GM23248 (cell line): ENCODE data around the gene UBE2S. TPM values are rescaled to one million over a fixed set of nuclear protein-coding genes. Genes with fewer than 3 reads are reported as not detected.
A peak's percentile ranks its signal among the peaks of the same experiment; 100 is the strongest.

Source experiments
- DNase-seq: peaks from one replicate; pipeline ENCODE4 v3.0.0-alpha.2; 2015
- H2AFZ ChIP-seq: fragments of 200-600 bp; sonication (generic); 2 replicates; pipeline ENCODE4 v1.6.1; 2016; ENCODE audit warnings: antibody characterized with exemption
- H3F3A ChIP-seq: fragments of 200-600 bp; sonication (generic); 2 replicates; pipeline ENCODE4 v1.6.1; 2016; ENCODE audit warnings: mild to moderate bottlenecking, antibody characterized with exemption, mixed run types; ENCODE audit not compliant: insufficient read depth
- H3K27ac ChIP-seq: fragments of 200-600 bp; sonication (generic); 2 replicates; pipeline ENCODE4 v1.5.1; 2016; ENCODE audit warnings: mild to moderate bottlenecking
- H3K27me3 ChIP-seq: fragments of 200-600 bp; sonication (generic); replicated peaks from 2 replicates; pipeline ENCODE4 v1.6.1; 2016; ENCODE audit warnings: mild to moderate bottlenecking; ENCODE audit not compliant: insufficient read depth
- H3K36me3 ChIP-seq: fragments of 200-600 bp; sonication (generic); 2 replicates; pipeline ENCODE4 v1.6.1; 2016; ENCODE audit warnings: low read depth, mild to moderate bottlenecking
- H3K4me1 ChIP-seq: fragments of 200-600 bp; sonication (generic); 2 replicates; pipeline ENCODE4 v1.6.1; 2016; ENCODE audit warnings: mild to moderate bottlenecking; ENCODE audit not compliant: insufficient read depth
- H3K4me2 ChIP-seq: fragments of 200-600 bp; sonication (generic); one replicate; pipeline ENCODE4 v1.6.1; 2016; ENCODE audit warnings: mild to moderate bottlenecking; ENCODE audit not compliant: unreplicated experiment
- H3K4me3 ChIP-seq: fragments of 200-600 bp; sonication (generic); 2 replicates; pipeline ENCODE4 v1.5.1; 2016; ENCODE audit warnings: mild to moderate bottlenecking
- H3K79me2 ChIP-seq: fragments of 200-600 bp; sonication (generic); 2 replicates; pipeline ENCODE4 v1.6.1; 2016; ENCODE audit warnings: mild to moderate bottlenecking; ENCODE audit not compliant: insufficient read depth
- H3K9ac ChIP-seq: fragments of 200-600 bp; sonication (generic); 2 replicates; pipeline ENCODE4 v1.6.1; 2016; ENCODE audit warnings: mild to moderate bottlenecking
- H3K9me2 ChIP-seq: fragments of 200-600 bp; sonication (generic); 2 replicates; pipeline ENCODE4 v1.6.1; 2016; ENCODE audit warnings: mixed run types, mild to moderate bottlenecking, moderate library complexity; ENCODE audit not compliant: insufficient read depth
- H3K9me3 ChIP-seq: fragments of 200-600 bp; sonication (generic); one replicate; pipeline ENCODE4 v1.6.1; 2017; ENCODE audit warnings: low read depth
- H4K20me1 ChIP-seq: fragments of 200-600 bp; sonication (generic); 2 replicates; pipeline ENCODE4 v1.6.0; 2016; ENCODE audit not compliant: insufficient read depth
- EZH2 ChIP-seq: fragments of 200-600 bp; sonication (generic); IDR thresholded peaks from 2 replicates; pipeline ENCODE4 v1.6.1; 2018; ENCODE audit warnings: antibody characterized with exemption, mild to moderate bottlenecking; ENCODE audit not compliant: insufficient read depth, poor library complexity, severe bottlenecking
- EZH2phosphoT487 ChIP-seq: fragments of 200-600 bp; sonication (generic); IDR thresholded peaks from 2 replicates; pipeline ENCODE4 v1.6.1; 2018; ENCODE audit warnings: antibody characterized with exemption, moderate library complexity, mild to moderate bottlenecking, low read depth; ENCODE audit not compliant: insufficient read depth
- WGBS, 2 experiments: methylation state at CpG; one replicate each; pipeline ENCODE4 v1.1.6; 2015 to 2017; ENCODE audit warnings: low lambda C conversion rate in 2 of 2, low coverage in 1 of 2; ENCODE audit errors: missing lambda C conversion rate in 2 of 2; 5-methylcytosine and 5-hydroxymethylcytosine counted together
- in situ Hi-C: fragments of 300-500 bp; cut with MboI; formaldehyde crosslinking; loops from 2 replicates; pipeline ENCODE4 v1.15.0; 2020
- polyA plus RNA-seq: library from polyadenylated mRNA; unstranded; fragments of >200 nt; fragmentation: Nextera tagmentation; extraction: Ambion mirVana; gene quantifications from 2 replicates; pipeline ENCODE4 v1.2.1, GENCODE V29; 2016
- total RNA-seq: library from RNA; depleted of rRNA; stranded (reverse); fragments of >200 nt; shearing (Covaris generic); gene quantifications from 2 replicates; pipeline ENCODE4 v1.2.3, GENCODE V29; 2014

The UBE2S gene
- total and polyA plus RNA-seq, 2 experiments from 2014 or later, result 82.2 to 106 TPM

- no peaks in the 10 kb centered on the region for H3F3A ChIP-seq
- in situ Hi-C loops, result no loop called here
- WGBS, 2 experiments, result 80% methylated on average over 4 of the region's 4 CpGs; no CpG with 5 or more reads in 1 of the 2 experiments
Measured at GRCh38 chr19:55434356-55434919, 26.9 kb upstream of the UBE2S start.

GRCh38 chr19:55433292-55433691 is 25.7 kb upstream of the UBE2S start:
- Histone ChIP-seq H3K79me2 (no peaks in the 10 kb centered on the region), H3K36me3 (no peaks in the 10 kb centered on the region), H2AFZ (no peak overlapping the region), H3K27me3 (no peaks in the 10 kb centered on the region), H3F3A (no peaks in the 10 kb centered on the region), H3K4me1 (no peaks in the 10 kb centered on the region), H3K4me2 (no peak overlapping the region), H4K20me1 (no peaks in the 10 kb centered on the region), H3K4me3 (no peak overlapping the region), H3K9me3 (no peaks in the 10 kb centered on the region), H3K27ac (no peak overlapping the region), H3K9ac (no peak overlapping the region), H3K9me2 (no peaks in the 10 kb centered on the region)
- 33 to 37% methylated on average over 3 to 33 of the region's 48 CpGs for WGBS, 2 experiments
- no peak for DNase-seq
- in situ Hi-C loops, result no loop called here
- TF ChIP-seq EZH2, result no peak
- no peak for TF ChIP-seq EZH2phosphoT487

More at GRCh38 chr19:55434356-55434919, 26.9 kb upstream of the UBE2S start:
- Histone ChIP-seq H3K4me1 (no peaks in the 10 kb centered on the region), H3K4me2 (no peak overlapping the region), H3K27ac (no peak overlapping the region), H4K20me1 (no peaks in the 10 kb centered on the region), H2AFZ (no peak overlapping the region), H3K36me3 (no peaks in the 10 kb centered on the region), H3K9ac (no peak overlapping the region), H3K9me2 (no peaks in the 10 kb centered on the region), H3K9me3 (no peaks in the 10 kb centered on the region), H3K4me3 (no peak overlapping the region), H3K27me3 (no peaks in the 10 kb centered on the region), H3K79me2 (no peaks in the 10 kb centered on the region)
- DNase-seq, result no peak
- TF ChIP-seq EZH2phosphoT487 (no peak), EZH2 (no peak)

- Histone ChIP-seq H3K79me2 (no peaks in the 10 kb centered on the region), H3K27ac (no peak overlapping the region), H3K4me3 (no peak overlapping the region), H3K9ac (no peak overlapping the region), H3K9me2 (no peaks in the 10 kb centered on the region), H3K4me2 (no peak overlapping the region), H3K9me3 (no peaks in the 10 kb centered on the region), H3K36me3 (no peaks in the 10 kb centered on the region), H3F3A (no peaks in the 10 kb centered on the region), H4K20me1 (no peaks in the 10 kb centered on the region), H2AFZ (no peak overlapping the region), H3K27me3 (no peaks in the 10 kb centered on the region), H3K4me1 (no peaks in the 10 kb centered on the region)
- DNase-seq, result peak; percentile 42
- WGBS, 2 experiments, result 74 to 75% methylated on average over 14 of the region's 14 CpGs
- TF ChIP-seq EZH2, result no peak
- no peak for TF ChIP-seq EZH2phosphoT487
- in situ Hi-C loops, result no loop called here
Measured at GRCh38 chr19:55432241-55432959, 24.8 kb upstream of the UBE2S start.

- H3K9ac ChIP-seq, result no peak overlapping the region
- 0 out of 2 replicates have a peak, but pooled peaks cover 3% of the 10 kb centered on the region for H3K27me3 ChIP-seq
- H3K4me2 ChIP-seq, result no peak overlapping the region
- peak; percentile 22 for DNase-seq
- TF ChIP-seq EZH2, result no peak
- TF ChIP-seq EZH2phosphoT487, result no peak
- no peaks in the 10 kb centered on the region for H3K36me3 ChIP-seq
- no peak overlapping the region for H3K4me3 ChIP-seq
- no peaks in the 10 kb centered on the region for H3K79me2 ChIP-seq
- WGBS, 2 experiments, result 58 to 65% methylated on average over 1 of the region's 1 CpG
- in situ Hi-C loops, result no loop called here
- H3K9me2 ChIP-seq, result no peaks in the 10 kb centered on the region
- no peaks in the 10 kb centered on the region for H4K20me1 ChIP-seq
- H3K4me1 ChIP-seq, result no peaks in the 10 kb centered on the region
- H3F3A ChIP-seq, result no peaks in the 10 kb centered on the region
- H2AFZ ChIP-seq, result no peak overlapping the region
- H3K27ac ChIP-seq, result no peak overlapping the region
- no peaks in the 10 kb centered on the region for H3K9me3 ChIP-seq
Measured at GRCh38 chr19:55431183-55431582, 23.6 kb upstream of the UBE2S start.
